Activated T-helper 2 cell treated with anti-CD3 and anti-CD28 coated beads, Interferon-gamma antibody, Interleukin-2, Interleukin-4, amounts not matched to agents 10 μg/mL and 5 μg/mL and 100 μg/mL, durations not matched to agents 14 hours and 24 hours and 36 hours (primary cell): ENCODE results near the gene PCYT1A. TPM values are rescaled to one million over a fixed set of nuclear protein-coding genes. Genes with fewer than 3 reads are reported as not detected.

ENCODE experiments used
- DNase-seq: peaks from one replicate; pipeline ENCODE4 v3.0.0; 2021; ENCODE audit warnings: low spot score
- H3K27ac Mint-ChIP-seq: one replicate; pipeline ENCODE4 v1.8.0; 2021; ENCODE audit warnings: mixed read lengths
- H3K27me3 Mint-ChIP-seq: one replicate; pipeline ENCODE4 v1.8.0; 2021; ENCODE audit warnings: low read depth, mixed read lengths
- H3K36me3 Mint-ChIP-seq: one replicate; pipeline ENCODE4 v1.8.0; 2021; ENCODE audit warnings: low read depth, mixed read lengths
- H3K4me1 Mint-ChIP-seq: one replicate; pipeline ENCODE4 v1.8.0; 2021; ENCODE audit warnings: low read depth, mixed read lengths
- H3K4me3 Mint-ChIP-seq: one replicate; pipeline ENCODE4 v1.8.0; 2021; ENCODE audit warnings: low read depth, mild to moderate bottlenecking, moderate library complexity, mixed read lengths
- H3K9me3 Mint-ChIP-seq: one replicate; pipeline ENCODE4 v1.8.0; 2021; ENCODE audit warnings: mixed read lengths
- intact Hi-C: fragments of 100-400 bp; cut with micrococcal nuclease; formaldehyde crosslinking; loops from one replicate; pipeline ENCODE4 v1.15.1; 2023
- total RNA-seq: library from RNA; stranded (reverse); gene quantifications from 2 replicates; pipeline ENCODE4 v1.2.3, GENCODE V29; 2022

PCYT1A gene
- total RNA-seq, 1 donor from 2014 or later = 53.7 TPM

DNA sequence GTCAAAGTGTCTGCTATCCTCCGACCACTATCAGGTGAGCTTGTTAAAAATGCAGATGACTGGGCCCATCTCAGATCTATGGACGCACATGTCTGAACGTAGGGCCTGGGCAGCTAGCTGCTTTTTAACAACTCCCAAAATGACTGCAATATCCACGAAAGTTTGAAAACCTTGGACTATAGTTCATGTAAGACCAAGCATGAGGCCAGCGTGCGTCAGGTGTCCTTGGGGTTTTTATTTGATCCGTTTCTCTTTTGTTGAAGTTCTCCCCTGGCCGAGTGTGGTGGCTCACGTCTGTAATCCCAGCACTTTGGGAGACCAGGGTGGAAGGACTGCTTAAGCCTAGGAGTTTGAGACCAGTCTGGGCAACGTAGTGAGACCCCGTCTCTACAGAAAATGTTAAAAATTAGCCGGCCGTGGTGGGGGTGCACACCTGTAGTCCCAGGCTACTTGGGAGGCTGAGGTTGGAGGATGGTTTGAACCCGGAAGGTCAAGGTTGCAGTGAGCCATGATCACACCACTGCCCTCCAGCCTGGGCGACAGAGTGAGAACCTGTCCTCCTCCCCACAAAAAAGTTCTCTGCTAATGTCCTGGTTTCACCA, 61.7 kb downstream of the PCYT1A start:
- Mint-ChIP-seq H3K4me3 (no peak overlapping the region), H3K27me3 (peaks cover 5% of the 10 kb centered on the region), H3K9me3 (no peaks in the 10 kb centered on the region), H3K36me3 (no peaks in the 10 kb centered on the region), H3K27ac (no peak overlapping the region), H3K4me1 (no peaks in the 10 kb centered on the region)
- intact Hi-C loops = no loop called here
- DNase-seq = no peak

- H3K27me3 Mint-ChIP-seq = peaks cover 5% of the 10 kb centered on the region
- intact Hi-C loops = no loop called here
- H3K4me3 Mint-ChIP-seq = no peak overlapping the region
- H3K36me3 Mint-ChIP-seq = no peaks in the 10 kb centered on the region
- no peaks in the 10 kb centered on the region for H3K4me1 Mint-ChIP-seq
- H3K9me3 Mint-ChIP-seq = no peaks in the 10 kb centered on the region
- no peak for DNase-seq
- H3K27ac Mint-ChIP-seq = no peak overlapping the region
Observed at GRCh38 chr3:196225086-196225485, 62.4 kb downstream of the PCYT1A start.

- H3K27ac Mint-ChIP-seq = no peak overlapping the region
- H3K9me3 Mint-ChIP-seq = no peaks in the 10 kb centered on the region
- H3K36me3 Mint-ChIP-seq = no peaks in the 10 kb centered on the region
- H3K4me3 Mint-ChIP-seq = no peak overlapping the region
- peaks cover 9% of the 10 kb centered on the region for H3K4me1 Mint-ChIP-seq
- peaks cover 5% of the 10 kb centered on the region for H3K27me3 Mint-ChIP-seq
- no peak for DNase-seq
- intact Hi-C loops = no loop called here
Observed at GRCh38 chr3:196222876-196223595, 64.5 kb downstream of the PCYT1A start.

GRCh38 chr3:196220991-196221390, 66.5 kb downstream of the PCYT1A start:
- H3K4me3 Mint-ChIP-seq = no peak overlapping the region
- intact Hi-C loops = no loop called here
- H3K9me3 Mint-ChIP-seq = no peaks in the 10 kb centered on the region
- H3K36me3 Mint-ChIP-seq = no peaks in the 10 kb centered on the region
- H3K27me3 Mint-ChIP-seq = peaks cover 5% of the 10 kb centered on the region
- DNase-seq = no peak
- H3K27ac Mint-ChIP-seq = no peak overlapping the region
- H3K4me1 Mint-ChIP-seq = peaks cover 12% of the 10 kb centered on the region

- Mint-ChIP-seq H3K27ac (no peak overlapping the region), H3K4me1 (peaks cover 12% of the 10 kb centered on the region), H3K9me3 (no peaks in the 10 kb centered on the region), H3K4me3 (no peak overlapping the region), H3K36me3 (no peaks in the 10 kb centered on the region), H3K27me3 (peaks cover 5% of the 10 kb centered on the region)
- no peak for DNase-seq
- intact Hi-C loops = no loop called here
Observed at GRCh38 chr3:196220587-196220986, 66.9 kb downstream of the PCYT1A start.

DNA sequence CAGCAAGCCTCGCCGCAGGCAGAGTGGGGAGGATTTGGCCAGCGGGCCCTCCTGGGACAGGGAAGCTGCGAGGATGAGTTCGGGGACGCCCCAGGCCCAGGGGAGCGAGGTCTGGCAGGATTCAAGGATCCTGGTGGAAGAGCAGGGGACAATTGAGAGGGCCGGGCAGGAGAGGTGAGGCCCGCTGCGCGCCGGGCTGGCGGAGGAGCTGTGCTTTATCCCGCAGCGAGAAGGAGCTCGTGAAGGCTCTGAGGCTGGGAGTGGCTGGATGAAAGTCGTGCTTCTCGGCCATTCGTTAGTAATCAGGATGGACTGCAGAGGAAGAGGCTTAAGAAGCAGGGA, 67.6 kb downstream of the PCYT1A start:
- H3K27me3 Mint-ChIP-seq = peaks cover 5% of the 10 kb centered on the region
- DNase-seq = no peak
- H3K9me3 Mint-ChIP-seq = no peaks in the 10 kb centered on the region
- no peaks in the 10 kb centered on the region for H3K36me3 Mint-ChIP-seq
- no peak overlapping the region for H3K4me3 Mint-ChIP-seq
- H3K4me1 Mint-ChIP-seq = peaks cover 12% of the 10 kb centered on the region
- intact Hi-C loops = loop anchor here (1.0 kb wide), 1 partner anchor 38 kb away; no protein-coding TSS in a partner anchor
- no peak overlapping the region for H3K27ac Mint-ChIP-seq

GRCh38 chr3:196219194-196219969, 68.1 kb downstream of the PCYT1A start:
- Mint-ChIP-seq H3K9me3 (no peaks in the 10 kb centered on the region), H3K27ac (peak overlapping the region; percentile 75), H3K4me3 (peak overlapping the region; percentile 59), H3K36me3 (no peaks in the 10 kb centered on the region), H3K4me1 (peaks cover 12% of the 10 kb centered on the region), H3K27me3 (peaks cover 5% of the 10 kb centered on the region)
- intact Hi-C loops = loop anchor here (1.0 kb wide), 1 partner anchor 37 kb away; no protein-coding TSS in a partner anchor
- peak; percentile 64 for DNase-seq

- Mint-ChIP-seq H3K4me3 (no peak overlapping the region), H3K36me3 (no peaks in the 10 kb centered on the region), H3K4me1 (peaks cover 12% of the 10 kb centered on the region), H3K27me3 (peaks cover 4% of the 10 kb centered on the region), H3K9me3 (no peaks in the 10 kb centered on the region), H3K27ac (no peak overlapping the region)
- intact Hi-C loops = no loop called here
- DNase-seq = no peak
Observed at GRCh38 chr3:196218155-196218712, 69.3 kb downstream of the PCYT1A start.

DNA sequence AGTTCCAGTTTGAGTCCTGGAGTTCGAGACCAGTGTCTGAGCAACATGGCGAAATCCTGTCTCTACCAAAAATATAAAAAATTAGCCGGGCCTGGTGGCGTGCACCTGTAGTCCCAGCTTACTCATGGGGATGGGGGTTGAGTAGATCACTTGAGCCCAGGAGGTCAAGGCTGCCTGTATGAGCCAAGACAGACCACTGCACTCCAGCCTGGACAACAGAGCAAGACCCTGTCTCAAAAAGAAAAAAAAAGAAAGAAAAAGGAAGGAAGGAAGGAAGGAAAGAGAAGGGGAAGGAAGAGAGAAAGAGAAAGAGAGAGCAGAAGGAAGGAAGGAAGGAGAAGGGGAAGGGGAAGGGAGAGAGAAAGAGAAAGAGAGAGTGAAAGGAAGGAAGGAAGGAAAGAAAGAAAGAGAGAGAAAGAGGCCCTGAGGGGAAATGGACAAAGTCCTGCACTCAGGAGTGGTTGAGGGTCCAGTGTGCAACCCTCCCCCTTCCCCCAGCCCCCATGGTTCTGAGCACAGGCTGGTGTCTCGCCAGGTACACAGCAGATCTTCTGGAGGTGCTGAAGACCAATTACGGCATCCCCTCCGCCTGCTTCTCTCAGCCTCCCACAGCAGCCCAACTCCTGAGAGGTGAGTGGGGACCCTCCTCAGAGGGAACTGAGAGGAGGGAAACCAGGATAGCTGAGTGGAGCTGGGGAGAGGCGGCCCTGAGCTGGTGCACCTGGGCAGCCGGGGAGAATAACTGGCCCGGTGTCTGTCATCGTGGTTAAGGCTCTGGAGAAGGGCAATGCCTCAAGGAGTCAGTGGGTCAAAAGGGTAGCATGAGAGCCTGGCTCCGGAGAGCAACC, 70.0 kb downstream of the PCYT1A start:
- Mint-ChIP-seq H3K27ac (peak overlapping the region; percentile 7), H3K27me3 (no peaks in the 10 kb centered on the region), H3K9me3 (no peaks in the 10 kb centered on the region), H3K4me1 (peaks cover 12% of the 10 kb centered on the region), H3K4me3 (peak overlapping the region; percentile 1), H3K36me3 (no peaks in the 10 kb centered on the region)
- no peak for DNase-seq
- intact Hi-C loops = no loop called here

DNA sequence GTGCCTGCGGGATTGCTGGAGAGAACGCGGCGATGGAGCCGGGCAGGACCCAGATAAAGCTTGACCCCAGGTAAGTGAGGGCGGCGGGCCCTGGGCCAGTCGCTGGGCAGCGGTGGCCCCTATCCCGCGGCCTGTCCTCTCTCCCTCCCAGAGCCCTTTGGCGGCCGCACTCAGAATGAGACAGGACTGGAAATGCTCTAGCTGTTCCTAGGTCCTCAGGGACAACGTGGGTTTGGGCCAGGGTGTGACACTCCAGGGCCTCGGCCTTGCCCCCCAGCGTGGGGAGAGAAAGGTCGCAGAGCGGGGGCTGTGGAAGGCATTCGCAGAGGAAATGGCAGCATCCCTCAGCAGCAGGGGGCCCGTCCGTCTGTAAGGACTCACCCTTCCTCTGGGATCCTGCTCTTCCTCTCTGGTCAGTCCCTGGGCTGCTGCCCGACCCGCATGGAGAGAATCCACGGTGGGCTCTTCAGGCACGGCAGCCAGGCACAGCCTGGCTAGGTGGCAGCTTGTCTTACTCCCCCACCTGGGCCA, 70.8 kb downstream of the PCYT1A start:
- Mint-ChIP-seq H3K27me3 (no peaks in the 10 kb centered on the region), H3K4me3 (no peak overlapping the region), H3K36me3 (no peaks in the 10 kb centered on the region), H3K4me1 (peaks cover 12% of the 10 kb centered on the region), H3K27ac (no peak overlapping the region), H3K9me3 (no peaks in the 10 kb centered on the region)
- no peak for DNase-seq
- intact Hi-C loops = no loop called here

DNA sequence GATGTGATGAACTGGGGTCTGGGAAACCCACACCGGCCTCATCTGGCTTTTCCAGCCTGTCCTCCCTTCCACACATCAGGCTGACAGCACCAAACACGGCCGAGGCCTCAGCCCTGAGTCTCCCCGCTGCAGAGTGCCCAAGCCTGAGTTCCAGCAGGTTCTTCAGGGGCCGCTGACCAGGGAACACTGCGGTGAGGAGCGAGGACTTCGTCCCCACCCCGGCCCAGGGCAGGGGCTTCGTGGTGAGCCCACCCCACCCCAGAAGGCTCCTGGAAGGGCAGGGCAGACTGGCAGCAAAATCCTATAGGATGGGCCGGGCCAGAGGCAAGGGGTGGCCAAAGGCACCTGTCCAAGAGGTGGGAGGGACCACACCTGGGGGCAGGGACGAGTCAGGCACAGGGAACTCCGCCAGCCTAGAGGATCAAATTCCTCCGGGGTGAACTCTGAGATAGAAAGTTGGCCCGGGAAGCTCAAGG, 71.4 kb downstream of the PCYT1A start, which contains the start of gene SLC51A:
TSS of gene SLC51A (plus strand) at position 446 of the 476 bp plus-strand sequence. CDS start 179 bp downstream, outside the sequence.
- peak within 1 kb of the TSS; percentile 1 for H3K4me3 Mint-ChIP-seq
- intact Hi-C loops = no loop called here

More for the DNA sequence above, 71.4 kb downstream of the PCYT1A start, which contains the start of gene SLC51A:
- Mint-ChIP-seq H3K36me3 (no peaks in the 10 kb centered on the region), H3K27ac (peak within 1 kb of the TSS; percentile 7), H3K4me1 (peaks cover 12% of the 10 kb centered on the region), H3K27me3 (no peaks in the 10 kb centered on the region), H3K9me3 (no peaks in the 10 kb centered on the region)
- DNase-seq = no peak
